Thyroid gland (tissue), 4 donors: ENCODE data around the gene TCF7L2.

Experiments used
- POLR2A ChIP-seq, 2 donors: fragments of 450-650 bp; IDR thresholded peaks; one replicate each; pipeline ENCODE4 v1.6.1; 2017; ENCODE audit warnings: antibody characterized with exemption in 2 of 2, mild to moderate bottlenecking in 2 of 2, moderate library complexity in 1 of 2
- TF ChIP-seq, protein P1 (sequence below), 6 experiments: fragments of 200-600 bp in 3 of 6; fragments of 450-650 bp in 3 of 6; sonication (generic) in 3 of 6; IDR thresholded peaks; one replicate each; pipeline ENCODE4 v1.5.1; 2016 to 2019; ENCODE audit warnings: antibody characterized with exemption in 6 of 6, mild to moderate bottlenecking in 2 of 6, inconsistent platforms in 1 of 6, moderate library complexity in 1 of 6

DNA sequence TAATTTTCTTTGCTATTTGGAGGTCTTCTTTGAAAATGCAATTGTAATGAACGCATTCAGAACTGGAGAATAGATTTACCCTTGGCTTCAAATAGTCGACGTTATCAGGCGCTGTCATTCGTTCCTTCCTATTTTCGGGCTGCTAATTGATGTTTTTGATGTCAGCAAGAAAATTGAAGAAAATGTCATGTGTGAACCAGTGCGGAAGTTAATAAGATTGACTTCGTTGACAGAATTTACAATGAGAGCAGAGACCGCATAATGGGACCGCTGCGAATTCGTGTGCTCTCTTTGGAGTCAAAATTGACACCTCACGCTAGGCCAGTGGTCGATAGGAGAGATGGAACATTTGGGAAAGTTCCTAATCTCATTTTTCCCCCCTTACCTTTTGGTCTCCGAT is 168.8 kb downstream of the TCF7L2 start:
- TF ChIP-seq, protein P1, sequence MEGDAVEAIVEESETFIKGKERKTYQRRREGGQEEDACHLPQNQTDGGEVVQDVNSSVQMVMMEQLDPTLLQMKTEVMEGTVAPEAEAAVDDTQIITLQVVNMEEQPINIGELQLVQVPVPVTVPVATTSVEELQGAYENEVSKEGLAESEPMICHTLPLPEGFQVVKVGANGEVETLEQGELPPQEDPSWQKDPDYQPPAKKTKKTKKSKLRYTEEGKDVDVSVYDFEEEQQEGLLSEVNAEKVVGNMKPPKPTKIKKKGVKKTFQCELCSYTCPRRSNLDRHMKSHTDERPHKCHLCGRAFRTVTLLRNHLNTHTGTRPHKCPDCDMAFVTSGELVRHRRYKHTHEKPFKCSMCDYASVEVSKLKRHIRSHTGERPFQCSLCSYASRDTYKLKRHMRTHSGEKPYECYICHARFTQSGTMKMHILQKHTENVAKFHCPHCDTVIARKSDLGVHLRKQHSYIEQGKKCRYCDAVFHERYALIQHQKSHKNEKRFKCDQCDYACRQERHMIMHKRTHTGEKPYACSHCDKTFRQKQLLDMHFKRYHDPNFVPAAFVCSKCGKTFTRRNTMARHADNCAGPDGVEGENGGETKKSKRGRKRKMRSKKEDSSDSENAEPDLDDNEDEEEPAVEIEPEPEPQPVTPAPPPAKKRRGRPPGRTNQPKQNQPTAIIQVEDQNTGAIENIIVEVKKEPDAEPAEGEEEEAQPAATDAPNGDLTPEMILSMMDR (IDR thresholded peaks at IDR 0.05) = no peak
- TF ChIP-seq POLR2A (IDR thresholded peaks at IDR 0.05) = no peak
